Prostate gland (tissue), 2 donors: ENCODE measurements around the gene ACTN1. TPM values are rescaled to one million over a fixed set of nuclear protein-coding genes. Genes with fewer than 3 reads are reported as not detected.

Source experiments
- DNase-seq: peaks from one replicate; pipeline ENCODE4 v3.0.0-alpha.2; 2019; ENCODE audit warnings: low spot score
- H3K27ac ChIP-seq, 2 donors: fragments of 200-600 bp; sonication (generic); 2 replicates each; pipeline ENCODE4 v1.5.1; 2017 to 2019
- H3K27me3 ChIP-seq: fragments of 200-600 bp; sonication (generic); replicated peaks from 2 replicates; pipeline ENCODE4 v1.5.1; 2019; ENCODE audit not compliant: insufficient read depth
- H3K36me3 ChIP-seq, 2 donors: fragments of 200-600 bp; sonication (generic); 1 replicate in 1 of 2; 2 replicates in 1 of 2; pipeline versions ENCODE4 v1.5.1 to v1.8.1; 2017 to 2019
- H3K4me1 ChIP-seq: fragments of 200-600 bp; sonication (generic); replicated peaks from 2 replicates; pipeline ENCODE4 v1.5.1; 2019
- H3K4me3 ChIP-seq, 2 donors: fragments of 200-600 bp; sonication (generic); 2 replicates each; pipeline ENCODE4 v1.5.1; 2017 to 2019
- H3K9me3 ChIP-seq: fragments of 200-600 bp; sonication (generic); 2 replicates; pipeline ENCODE4 v1.5.1; 2017
- CTCF ChIP-seq, 4 experiments: fragments of 200-600 bp in 2 of 4; fragments of 450-650 bp in 2 of 4; sonication (generic) in 2 of 4; IDR thresholded peaks; 1 replicate in 3 of 4; 2 replicates in 1 of 4; pipeline ENCODE4 v1.5.1; 2016 to 2019; ENCODE audit warnings: antibody characterized with exemption in 4 of 4, mild to moderate bottlenecking in 2 of 4, moderate library complexity in 2 of 4
- POLR2A ChIP-seq: fragments of 450-650 bp; IDR thresholded peaks from one replicate; pipeline ENCODE4 v1.6.1; 2016; ENCODE audit warnings: antibody characterized with exemption, mild to moderate bottlenecking
- POLR2AphosphoS5 ChIP-seq: sonication (generic); formaldehyde crosslinking; IDR thresholded peaks from one replicate; pipeline ENCODE4 v1.6.1; 2017; ENCODE audit warnings: antibody characterized with exemption
- WGBS: methylation state at CpG from one replicate; pipeline ENCODE4 v1.1.5; 2018; 5-methylcytosine and 5-hydroxymethylcytosine counted together
- intact Hi-C: fragments of 100-400 bp; cut with DNase I; formaldehyde crosslinking; loops from one replicate; pipeline ENCODE4 v1.14.2; 2022
- total RNA-seq, 2 donors: library from RNA; depleted of rRNA; stranded (reverse); fragments of >200 nt; gene quantifications; one replicate each; pipeline ENCODE4 v1.1.0, GENCODE V29; 2016

ACTN1 gene
- total RNA-seq, 2 donors from 2014 or later: 197 to 240 TPM

DNA sequence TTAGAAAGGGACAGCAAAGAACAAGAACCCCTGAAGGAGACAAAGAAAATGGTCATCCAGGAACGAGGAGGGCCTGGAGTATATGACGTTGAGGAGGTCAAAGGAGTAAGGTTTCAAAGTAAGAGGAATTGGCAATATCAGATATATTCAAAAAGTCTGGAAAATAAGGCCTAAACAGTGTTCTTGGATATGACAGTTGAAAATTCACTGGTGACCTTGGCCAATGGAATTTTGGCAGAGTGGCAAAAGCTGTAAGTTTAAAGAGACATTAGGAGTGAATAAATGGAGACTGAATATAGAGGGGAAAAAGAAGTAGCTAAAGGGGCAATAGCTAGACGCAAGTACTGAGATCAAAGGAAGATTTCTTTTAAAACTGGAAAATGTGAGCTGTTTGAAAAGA, 4.1 kb upstream of the ACTN1 start:
- no peaks in the 10 kb centered on the region for H3K27me3 ChIP-seq
- no peaks in the 10 kb centered on the region for H3K4me1 ChIP-seq
- DNase-seq: no peak
- no peak overlapping the region for H3K4me3 ChIP-seq
- intact Hi-C loops: loop anchor here (5.0 kb wide), 2 partner anchors 59 to 74 kb away; no protein-coding TSS in a partner anchor
- no peaks in the 10 kb centered on the region for H3K9me3 ChIP-seq
- WGBS: 80% methylated on average over 3 of the region's 3 CpGs
- TF ChIP-seq CTCF (IDR thresholded peaks at IDR 0.05): no peak
- TF ChIP-seq POLR2AphosphoS5: no peak
- TF ChIP-seq POLR2A: no peak
- H3K27ac ChIP-seq: no peak overlapping the region
- no peaks in the 10 kb centered on the region for H3K36me3 ChIP-seq

- no peak overlapping the region for H3K27ac ChIP-seq
- no peaks in the 10 kb centered on the region for H3K9me3 ChIP-seq
- H3K4me1 ChIP-seq: no peaks in the 10 kb centered on the region
- TF ChIP-seq POLR2A: no peak
- TF ChIP-seq POLR2AphosphoS5: no peak
- no peak for TF ChIP-seq CTCF (IDR thresholded peaks at IDR 0.05)
- DNase-seq: no peak
- no peaks in the 10 kb centered on the region for H3K27me3 ChIP-seq
- 96% methylated on average over 2 of the region's 2 CpGs for WGBS
- no peak overlapping the region for H3K4me3 ChIP-seq
- no peaks in the 10 kb centered on the region for H3K36me3 ChIP-seq
- intact Hi-C loops: loop anchor here (5.0 kb wide), 2 partner anchors 60 to 75 kb away; no protein-coding TSS in a partner anchor
Measured at GRCh38 chr14:68982581-68982980, 3.5 kb upstream of the ACTN1 start.

DNA sequence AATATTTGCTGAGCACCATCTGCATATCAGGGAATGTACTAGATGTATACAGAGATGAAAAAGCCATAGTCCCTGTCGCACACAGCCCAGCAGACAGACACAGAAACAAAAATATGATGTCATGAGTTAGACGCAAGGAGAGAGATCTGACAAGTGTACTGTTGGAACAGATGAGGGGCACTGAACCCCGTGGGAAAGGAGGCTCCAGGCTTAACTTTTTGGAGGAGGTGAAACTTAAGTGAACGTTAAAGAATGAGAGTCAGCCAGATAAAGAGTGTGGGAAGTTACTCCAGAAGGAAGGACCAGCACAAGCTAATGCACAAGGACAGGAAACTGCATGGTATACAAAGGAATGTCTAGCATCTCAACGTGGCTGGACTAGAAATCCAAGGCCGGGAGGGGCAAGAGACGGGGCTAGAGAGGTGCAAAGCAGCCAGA, 2.5 kb upstream of the ACTN1 start:
- Histone ChIP-seq H3K4me1 (peaks cover 6% of the 10 kb centered on the region), H3K36me3 (no peaks in the 10 kb centered on the region), H3K4me3 (no peak overlapping the region), H3K27ac (no peak overlapping the region), H3K9me3 (no peaks in the 10 kb centered on the region), H3K27me3 (no peaks in the 10 kb centered on the region)
- intact Hi-C loops: loop anchor here (5.0 kb wide), 2 partner anchors 61 to 76 kb away; no protein-coding TSS in a partner anchor
- WGBS: 39% methylated on average over 7 of the region's 7 CpGs
- TF ChIP-seq POLR2AphosphoS5 (no peak), POLR2A (no peak), CTCF (IDR thresholded peaks at IDR 0.05) (no peak)
- DNase-seq: no peak

DNA sequence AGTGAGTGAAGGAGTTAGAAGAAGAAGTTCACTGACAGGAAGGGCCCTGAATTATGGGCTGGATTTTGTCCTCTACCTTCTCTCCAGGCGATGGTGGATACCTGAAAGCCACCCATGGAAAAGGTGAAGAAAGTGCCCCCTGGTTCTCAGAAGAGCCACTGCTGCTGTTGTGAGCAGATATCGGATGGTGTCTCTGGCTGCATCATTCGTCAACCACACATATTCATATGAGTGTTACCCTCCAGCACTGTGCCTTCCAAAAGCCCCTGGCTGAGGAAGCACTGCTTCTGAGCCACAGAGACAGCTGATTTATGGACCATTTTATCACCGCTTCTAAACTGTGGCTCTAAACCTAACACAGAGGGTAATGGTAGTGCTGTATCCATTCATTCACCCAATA, 2.0 kb upstream of the ACTN1 start:
- Histone ChIP-seq H3K9me3 (no peaks in the 10 kb centered on the region), H3K4me3 (no peak overlapping the region), H3K4me1 (peaks cover 6% of the 10 kb centered on the region), H3K36me3 (no peaks in the 10 kb centered on the region), H3K27me3 (no peaks in the 10 kb centered on the region), H3K27ac (no peak overlapping the region)
- DNase-seq: no peak
- intact Hi-C loops: loop anchor here (5.0 kb wide), 2 partner anchors 61 to 76 kb away; no protein-coding TSS in a partner anchor
- WGBS: 66% methylated on average over 4 of the region's 4 CpGs
- no peak for TF ChIP-seq CTCF (IDR thresholded peaks at IDR 0.05)
- no peak for TF ChIP-seq POLR2AphosphoS5
- no peak for TF ChIP-seq POLR2A

DNA sequence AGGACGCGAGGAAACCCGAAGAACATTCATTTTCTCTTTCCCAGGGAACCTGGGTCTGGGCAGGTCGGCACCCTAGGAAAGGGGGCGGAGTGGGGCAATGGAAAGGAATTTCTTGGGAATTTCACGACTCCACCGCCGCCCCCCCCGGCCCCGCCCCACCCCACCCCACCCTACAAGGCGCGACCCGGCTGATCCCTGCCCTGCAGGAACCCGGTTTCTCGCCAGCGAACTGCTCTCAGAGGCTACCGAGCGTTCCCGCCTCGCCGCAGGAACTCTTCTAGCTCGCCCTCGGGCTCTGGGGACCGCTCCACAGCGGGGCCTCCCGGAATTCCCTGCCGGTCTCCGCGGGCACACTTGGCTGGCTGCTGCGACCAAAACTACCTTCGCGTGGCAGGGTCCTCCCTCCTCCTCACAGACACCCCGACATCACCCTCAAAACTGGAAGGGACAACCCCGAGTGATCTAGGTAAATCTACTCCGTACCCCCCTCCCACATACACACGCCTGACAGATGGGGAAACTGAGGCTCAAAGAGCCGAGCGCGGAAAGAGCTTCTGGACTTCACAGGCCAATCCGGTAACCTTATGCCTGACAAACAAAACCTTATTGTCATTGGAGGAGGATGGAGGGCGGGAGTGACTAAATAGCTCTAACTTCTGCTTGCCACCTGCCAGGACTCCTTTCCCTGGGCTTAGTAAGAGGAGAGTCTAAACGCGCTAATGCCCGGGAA, 785 bp upstream of the ACTN1 start:
- intact Hi-C loops: loop anchor here (5.0 kb wide), 5 partner anchors 38 to 107 kb away; no protein-coding TSS in a partner anchor
- Histone ChIP-seq H3K4me3 (peak overlapping the region; percentile 97 to 99), H3K4me1 (peaks cover 6% of the 10 kb centered on the region), H3K9me3 (no peaks in the 10 kb centered on the region), H3K27me3 (no peaks in the 10 kb centered on the region), H3K36me3 (no peaks in the 10 kb centered on the region), H3K27ac (peak overlapping the region; percentile 99)
- WGBS: 3% methylated on average over 38 of the region's 44 CpGs
- peak; percentile 44 for DNase-seq
- TF ChIP-seq POLR2A: no peak
- TF ChIP-seq POLR2AphosphoS5: peak; percentile 28
